ENCODE data around the gene LMO7.

LMO7 gene

DNA sequence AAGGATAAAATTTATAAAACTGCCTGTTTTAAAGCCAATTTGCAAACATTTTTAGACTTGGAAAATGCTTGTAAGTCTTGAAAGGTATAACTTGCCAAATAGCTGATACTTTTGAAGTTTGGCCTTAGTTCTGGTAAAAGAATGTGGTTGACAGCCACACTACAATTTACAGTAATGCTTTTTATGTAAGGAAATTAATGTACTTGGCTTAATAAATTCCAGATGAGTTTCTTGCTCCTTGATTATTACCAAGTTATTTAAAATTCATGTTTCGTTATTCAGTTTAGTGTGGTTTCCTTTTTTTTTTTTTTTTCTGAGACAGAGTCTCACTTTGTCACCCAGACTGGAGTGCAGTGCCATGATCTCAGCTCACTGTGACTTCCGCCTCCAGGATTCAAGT lies 14.9 kb downstream of the LMO7 start:
- Histone ChIP-seq H3K27me3 (ENCODE audit: control insufficient read depth, insufficient read depth, low read length) (no peaks in the 10 kb centered on the region), H3K79me2 (no peaks in the 10 kb centered on the region), H3K9me3 (ENCODE audit: control insufficient read depth, low read length) (no peaks in the 10 kb centered on the region), H3K4me3 (ENCODE audit: low read depth, low read length) (no peak overlapping the region), H2AFZ (no peak overlapping the region), H3K9ac (no peak overlapping the region), H3K4me2 (ENCODE audit: low read length) (no peak overlapping the region), H3K4me1 (no peaks in the 10 kb centered on the region), H3K36me3 (ENCODE audit: control insufficient read depth, insufficient read depth, low read length) (no peaks in the 10 kb centered on the region), H3K27ac (no peak overlapping the region)
- TF ChIP-seq, protein P1, sequence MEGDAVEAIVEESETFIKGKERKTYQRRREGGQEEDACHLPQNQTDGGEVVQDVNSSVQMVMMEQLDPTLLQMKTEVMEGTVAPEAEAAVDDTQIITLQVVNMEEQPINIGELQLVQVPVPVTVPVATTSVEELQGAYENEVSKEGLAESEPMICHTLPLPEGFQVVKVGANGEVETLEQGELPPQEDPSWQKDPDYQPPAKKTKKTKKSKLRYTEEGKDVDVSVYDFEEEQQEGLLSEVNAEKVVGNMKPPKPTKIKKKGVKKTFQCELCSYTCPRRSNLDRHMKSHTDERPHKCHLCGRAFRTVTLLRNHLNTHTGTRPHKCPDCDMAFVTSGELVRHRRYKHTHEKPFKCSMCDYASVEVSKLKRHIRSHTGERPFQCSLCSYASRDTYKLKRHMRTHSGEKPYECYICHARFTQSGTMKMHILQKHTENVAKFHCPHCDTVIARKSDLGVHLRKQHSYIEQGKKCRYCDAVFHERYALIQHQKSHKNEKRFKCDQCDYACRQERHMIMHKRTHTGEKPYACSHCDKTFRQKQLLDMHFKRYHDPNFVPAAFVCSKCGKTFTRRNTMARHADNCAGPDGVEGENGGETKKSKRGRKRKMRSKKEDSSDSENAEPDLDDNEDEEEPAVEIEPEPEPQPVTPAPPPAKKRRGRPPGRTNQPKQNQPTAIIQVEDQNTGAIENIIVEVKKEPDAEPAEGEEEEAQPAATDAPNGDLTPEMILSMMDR (IDR thresholded peaks at IDR 0.05), result no peak

DNA sequence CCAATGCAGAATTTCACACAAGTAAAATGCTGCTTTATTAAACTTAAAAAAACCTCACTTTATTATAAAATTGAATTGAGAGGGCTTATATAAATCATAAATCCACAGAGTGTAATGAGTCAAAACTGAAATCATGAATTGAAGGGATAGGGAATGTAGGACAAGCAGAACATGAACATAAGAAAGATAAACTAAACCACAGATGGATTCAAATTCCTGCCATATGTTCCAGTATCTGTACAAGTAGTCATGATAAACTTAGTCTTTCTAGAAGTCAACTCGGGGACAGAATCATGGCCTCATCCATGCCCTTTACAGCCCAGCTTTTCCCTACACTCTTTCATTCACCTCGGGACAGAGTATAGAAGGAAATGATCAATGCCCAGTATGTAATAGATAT lies 16.6 kb downstream of the LMO7 start:
- Histone ChIP-seq H3K36me3 (ENCODE audit: control insufficient read depth, insufficient read depth, low read length) (no peaks in the 10 kb centered on the region), H3K79me2 (no peaks in the 10 kb centered on the region), H2AFZ (no peak overlapping the region), H3K9me3 (ENCODE audit: control insufficient read depth, low read length) (no peaks in the 10 kb centered on the region), H3K27ac (no peak overlapping the region), H3K4me2 (ENCODE audit: low read length) (no peak overlapping the region), H3K4me1 (no peaks in the 10 kb centered on the region), H3K27me3 (ENCODE audit: control insufficient read depth, insufficient read depth, low read length) (no peaks in the 10 kb centered on the region), H3K9ac (no peak overlapping the region), H3K4me3 (ENCODE audit: low read depth, low read length) (no peak overlapping the region)
- TF ChIP-seq, protein P1 (IDR thresholded peaks at IDR 0.05), result no peak

GRCh38 chr13:75656425-75656989 lies 20.4 kb downstream of the LMO7 start:
- no peak overlapping the region for H3K9ac ChIP-seq
- no peaks in the 10 kb centered on the region for H3K79me2 ChIP-seq
- no peak overlapping the region for H3K27ac ChIP-seq
- TF ChIP-seq, protein P1 (IDR thresholded peaks at IDR 0.05), result no peak
- no peaks in the 10 kb centered on the region for H3K4me1 ChIP-seq
- H3K36me3 ChIP-seq (ENCODE audit: control insufficient read depth, insufficient read depth, low read length), result no peaks in the 10 kb centered on the region
- H2AFZ ChIP-seq, result no peak overlapping the region
- no peaks in the 10 kb centered on the region for H3K27me3 ChIP-seq (ENCODE audit: control insufficient read depth, insufficient read depth, low read length)
- H3K4me3 ChIP-seq (ENCODE audit: low read depth, low read length), result no peak overlapping the region
- H3K4me2 ChIP-seq (ENCODE audit: low read length), result no peak overlapping the region
- H3K9me3 ChIP-seq (ENCODE audit: control insufficient read depth, low read length), result no peaks in the 10 kb centered on the region

- Histone ChIP-seq H3K9me3 (ENCODE audit: control insufficient read depth, low read length) (no peaks in the 10 kb centered on the region), H3K36me3 (ENCODE audit: control insufficient read depth, insufficient read depth, low read length) (no peaks in the 10 kb centered on the region), H2AFZ (no peak overlapping the region), H3K9ac (no peak overlapping the region), H3K4me1 (no peaks in the 10 kb centered on the region), H3K27me3 (ENCODE audit: control insufficient read depth, insufficient read depth, low read length) (no peaks in the 10 kb centered on the region), H3K79me2 (no peaks in the 10 kb centered on the region), H3K27ac (no peak overlapping the region), H3K4me3 (ENCODE audit: low read depth, low read length) (no peak overlapping the region), H3K4me2 (ENCODE audit: low read length) (no peak overlapping the region)
- TF ChIP-seq, protein P1 (IDR thresholded peaks at IDR 0.05), result no peak
These were observed 21.0 kb downstream of the LMO7 start for GRCh38 chr13:75657111-75657510.

GRCh38 chr13:75660694-75661093 lies 24.6 kb downstream of the LMO7 start:
- Histone ChIP-seq H3K27me3 (ENCODE audit: control insufficient read depth, insufficient read depth, low read length) (no peaks in the 10 kb centered on the region), H3K4me2 (ENCODE audit: low read length) (no peak overlapping the region), H3K27ac (no peak overlapping the region), H3K9me3 (ENCODE audit: control insufficient read depth, low read length) (no peaks in the 10 kb centered on the region), H2AFZ (no peak overlapping the region), H3K9ac (no peak overlapping the region), H3K36me3 (ENCODE audit: control insufficient read depth, insufficient read depth, low read length) (no peaks in the 10 kb centered on the region), H3K4me1 (no peaks in the 10 kb centered on the region), H3K4me3 (ENCODE audit: low read depth, low read length) (no peak overlapping the region), H3K79me2 (no peaks in the 10 kb centered on the region)
- TF ChIP-seq, protein P1 (IDR thresholded peaks at IDR 0.05), result no peak

All from parathyroid adenoma (tissue), 2 donors.